GM12878 (cell line): ENCODE results near the gene AKNA. TPM values are rescaled to one million over a fixed set of nuclear protein-coding genes. Genes with fewer than 3 reads are reported as not detected.

Source experiments
- CREB1 ChIP-seq: IDR thresholded peaks from 2 replicates; pipeline ENCODE4 v1.6.1; 2012; ENCODE audit warnings: low read depth, mild to moderate bottlenecking, inconsistent platforms
- HDAC6 ChIP-seq: fragments of 200-600 bp; sonication (generic); IDR thresholded peaks from one replicate; pipeline ENCODE4 v1.8.0; 2017; ENCODE audit warnings: antibody characterized with exemption; ENCODE audit not compliant: unreplicated experiment
- JUND ChIP-seq: IDR thresholded peaks from 2 replicates; pipeline ENCODE4 v1.6.1; 2012; ENCODE audit warnings: low read depth, mild to moderate bottlenecking, low read length, improper control_type of control experiment, moderate library complexity
- KAT2A ChIP-seq: conservative IDR thresholded peaks from 2 replicates; pipeline ENCODE4 v1.6.1; 2011; ENCODE audit warnings: low read depth, low read length; ENCODE audit not compliant: control insufficient read depth
- MEF2A ChIP-seq: IDR thresholded peaks from 2 replicates; pipeline ENCODE4 v1.6.1; 2011; ENCODE audit warnings: low read depth, mild to moderate bottlenecking, low read length, moderate library complexity; ENCODE audit not compliant: insufficient read depth
- MTA2 ChIP-seq: fragments of 450-650 bp; IDR thresholded peaks from 2 replicates; pipeline ENCODE4 v1.6.1; 2016; ENCODE audit warnings: low read depth, mild to moderate bottlenecking, moderate library complexity
- MXI1 ChIP-seq: fragments of 150-350 bp; IDR thresholded peaks from 2 replicates; pipeline ENCODE4 v1.6.1; 2011; ENCODE audit warnings: low read depth, mild to moderate bottlenecking, inconsistent platforms, low read length, improper control_type of control experiment
- NFYB ChIP-seq: IDR thresholded peaks from 2 replicates; pipeline ENCODE4 v1.6.1; 2011; ENCODE audit warnings: low read depth, mild to moderate bottlenecking, low read length, improper control_type of control experiment, moderate library complexity; ENCODE audit not compliant: insufficient read depth
- POLR2A ChIP-seq: IDR thresholded peaks from 2 replicates; pipeline ENCODE4 v1.6.1; 2011; ENCODE audit warnings: low read depth, mild to moderate bottlenecking, low read length
- RB1 ChIP-seq: fragments of 450-650 bp; formaldehyde crosslinking; IDR thresholded peaks from 2 replicates; pipeline ENCODE4 v1.6.1; 2017; ENCODE audit warnings: mild to moderate bottlenecking, borderline replicate concordance
- RBBP5 ChIP-seq: fragments of 200-600 bp; sonication (generic); conservative IDR thresholded peaks from 2 replicates; pipeline ENCODE4 v1.6.1; 2016
- SMC3 ChIP-seq: IDR thresholded peaks from 2 replicates; pipeline ENCODE4 v1.6.1; 2011; ENCODE audit warnings: low read length, improper control_type of control experiment, borderline replicate concordance
- ZZZ3 ChIP-seq: IDR thresholded peaks from 2 replicates; pipeline ENCODE4 v1.6.1; 2011; ENCODE audit warnings: low read depth; ENCODE audit not compliant: control insufficient read depth, insufficient read length
- polyA plus RNA-seq, 11 experiments: library from polyadenylated mRNA; depleted of rRNA in 4 of 11; unstranded in 6 of 11; stranded (reverse) in 5 of 11; fragments of >200 nt; fragmentation: Nextera tagmentation in 4 of 11; fragmentation: Illumina TruSeq in 1 of 11; extraction: Ambion mirVana in 4 of 11; extraction: Trizol in 1 of 11; gene quantifications; 1 replicate in 1 of 11; 2 replicates in 10 of 11; pipeline versions ENCODE4 v1.2.1 to v1.2.3, GENCODE V29; 2011 to 2016; ENCODE audit warnings: inconsistent platforms in 2 of 11, missing spikeins in 2 of 11, low read depth in 1 of 11
- total RNA-seq, 4 experiments: library from RNA; depleted of rRNA in 3 of 4; stranded (reverse); fragments of >200 nt in 3 of 4; fragmentation: Illumina TruSeq in 1 of 4; extraction: Trizol in 1 of 4; gene quantifications; 2 replicates each; pipeline versions ENCODE4 v1.2.1 to v1.2.3, GENCODE V29; 2013 to 2021
- TF ChIP-seq, protein P1 (sequence below): fragments of 450-650 bp; IDR thresholded peaks from 2 replicates; pipeline ENCODE4 v1.6.1; 2016; ENCODE audit warnings: mild to moderate bottlenecking, moderate library complexity, borderline replicate concordance
- TF ChIP-seq, protein P2 (sequence below): fragments of 450-650 bp; IDR thresholded peaks from 2 replicates; pipeline ENCODE4 v1.6.1; 2017; ENCODE audit warnings: mild to moderate bottlenecking, low read depth, inconsistent platforms; ENCODE audit not compliant: poor library complexity, severe bottlenecking
- TF ChIP-seq, protein P3 (sequence below): fragments of 450-650 bp; formaldehyde crosslinking; IDR thresholded peaks from 2 replicates; pipeline ENCODE4 v1.5.0; 2022; ENCODE audit warnings: mild to moderate bottlenecking, missing genetic modification characterization
- TF ChIP-seq, protein P4 (sequence below): IDR thresholded peaks from 2 replicates; pipeline ENCODE4 v1.6.1; 2011; ENCODE audit warnings: low read depth, mild to moderate bottlenecking, low read length, moderate library complexity, borderline replicate concordance; ENCODE audit errors: extremely low read depth
- TF ChIP-seq, protein P5 (sequence below): fragments of 450-650 bp; IDR thresholded peaks from 2 replicates; pipeline ENCODE4 v1.6.1; 2017; ENCODE audit warnings: mild to moderate bottlenecking

AKNA gene
- total and polyA plus RNA-seq, 10 of the 15 experiments (the other 5 are each of a cell fraction or from before 2014, with no cell fraction given): 1.6 to 132 (median 35.3) TPM

DNA sequence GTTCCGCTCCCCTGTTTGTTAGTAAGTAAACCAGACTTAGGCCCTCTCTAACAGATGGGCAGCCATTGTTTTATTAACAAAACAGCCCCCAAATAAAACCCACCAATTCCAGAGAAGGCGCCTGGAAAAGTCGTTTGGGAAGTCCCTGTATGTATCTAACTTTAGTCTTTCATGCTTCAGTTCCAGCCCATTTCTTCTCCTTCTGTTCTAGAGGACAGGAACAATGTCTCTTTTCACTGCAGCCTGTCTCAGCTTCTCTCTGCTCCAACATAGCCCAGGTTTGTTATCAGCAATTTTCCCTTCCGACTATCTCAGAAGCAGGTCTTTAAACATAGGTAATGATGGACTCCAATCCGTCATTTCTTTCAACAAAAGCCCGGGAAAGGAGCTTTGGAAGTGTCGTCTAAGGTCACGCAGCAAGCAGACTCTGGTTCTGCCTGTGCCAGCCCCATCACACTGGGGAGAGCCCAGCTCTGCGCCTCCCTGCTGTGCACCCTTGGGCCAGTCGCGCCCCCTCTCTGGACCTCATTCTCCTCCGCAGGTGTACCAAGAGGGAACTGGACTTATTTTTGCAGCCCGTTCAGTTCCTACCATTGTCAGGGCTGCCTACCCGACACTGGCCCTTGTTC, 9.6 kb upstream of the AKNA start (continued):
- TF ChIP-seq, protein P1, sequence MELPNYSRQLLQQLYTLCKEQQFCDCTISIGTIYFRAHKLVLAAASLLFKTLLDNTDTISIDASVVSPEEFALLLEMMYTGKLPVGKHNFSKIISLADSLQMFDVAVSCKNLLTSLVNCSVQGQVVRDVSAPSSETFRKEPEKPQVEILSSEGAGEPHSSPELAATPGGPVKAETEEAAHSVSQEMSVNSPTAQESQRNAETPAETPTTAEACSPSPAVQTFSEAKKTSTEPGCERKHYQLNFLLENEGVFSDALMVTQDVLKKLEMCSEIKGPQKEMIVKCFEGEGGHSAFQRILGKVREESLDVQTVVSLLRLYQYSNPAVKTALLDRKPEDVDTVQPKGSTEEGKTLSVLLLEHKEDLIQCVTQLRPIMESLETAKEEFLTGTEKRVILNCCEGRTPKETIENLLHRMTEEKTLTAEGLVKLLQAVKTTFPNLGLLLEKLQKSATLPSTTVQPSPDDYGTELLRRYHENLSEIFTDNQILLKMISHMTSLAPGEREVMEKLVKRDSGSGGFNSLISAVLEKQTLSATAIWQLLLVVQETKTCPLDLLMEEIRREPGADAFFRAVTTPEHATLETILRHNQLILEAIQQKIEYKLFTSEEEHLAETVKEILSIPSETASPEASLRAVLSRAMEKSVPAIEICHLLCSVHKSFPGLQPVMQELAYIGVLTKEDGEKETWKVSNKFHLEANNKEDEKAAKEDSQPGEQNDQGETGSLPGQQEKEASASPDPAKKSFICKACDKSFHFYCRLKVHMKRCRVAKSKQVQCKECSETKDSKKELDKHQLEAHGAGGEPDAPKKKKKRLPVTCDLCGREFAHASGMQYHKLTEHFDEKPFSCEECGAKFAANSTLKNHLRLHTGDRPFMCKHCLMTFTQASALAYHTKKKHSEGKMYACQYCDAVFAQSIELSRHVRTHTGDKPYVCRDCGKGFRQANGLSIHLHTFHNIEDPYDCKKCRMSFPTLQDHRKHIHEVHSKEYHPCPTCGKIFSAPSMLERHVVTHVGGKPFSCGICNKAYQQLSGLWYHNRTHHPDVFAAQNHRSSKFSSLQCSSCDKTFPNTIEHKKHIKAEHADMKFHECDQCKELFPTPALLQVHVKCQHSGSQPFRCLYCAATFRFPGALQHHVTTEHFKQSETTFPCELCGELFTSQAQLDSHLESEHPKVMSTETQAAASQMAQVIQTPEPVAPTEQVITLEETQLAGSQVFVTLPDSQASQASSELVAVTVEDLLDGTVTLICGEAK: no peak
- TF ChIP-seq JUND: no peak
- no peak for TF ChIP-seq RBBP5
- no peak for TF ChIP-seq CREB1
- TF ChIP-seq SMC3: 0 out of 2 replicates have a peak, but pooled peaks have one; percentile 23
- TF ChIP-seq, protein P2, sequence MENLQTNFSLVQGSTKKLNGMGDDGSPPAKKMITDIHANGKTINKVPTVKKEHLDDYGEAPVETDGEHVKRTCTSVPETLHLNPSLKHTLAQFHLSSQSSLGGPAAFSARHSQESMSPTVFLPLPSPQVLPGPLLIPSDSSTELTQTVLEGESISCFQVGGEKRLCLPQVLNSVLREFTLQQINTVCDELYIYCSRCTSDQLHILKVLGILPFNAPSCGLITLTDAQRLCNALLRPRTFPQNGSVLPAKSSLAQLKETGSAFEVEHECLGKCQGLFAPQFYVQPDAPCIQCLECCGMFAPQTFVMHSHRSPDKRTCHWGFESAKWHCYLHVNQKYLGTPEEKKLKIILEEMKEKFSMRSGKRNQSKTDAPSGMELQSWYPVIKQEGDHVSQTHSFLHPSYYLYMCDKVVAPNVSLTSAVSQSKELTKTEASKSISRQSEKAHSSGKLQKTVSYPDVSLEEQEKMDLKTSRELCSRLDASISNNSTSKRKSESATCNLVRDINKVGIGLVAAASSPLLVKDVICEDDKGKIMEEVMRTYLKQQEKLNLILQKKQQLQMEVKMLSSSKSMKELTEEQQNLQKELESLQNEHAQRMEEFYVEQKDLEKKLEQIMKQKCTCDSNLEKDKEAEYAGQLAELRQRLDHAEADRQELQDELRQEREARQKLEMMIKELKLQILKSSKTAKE: no peak
- TF ChIP-seq, protein P3, sequence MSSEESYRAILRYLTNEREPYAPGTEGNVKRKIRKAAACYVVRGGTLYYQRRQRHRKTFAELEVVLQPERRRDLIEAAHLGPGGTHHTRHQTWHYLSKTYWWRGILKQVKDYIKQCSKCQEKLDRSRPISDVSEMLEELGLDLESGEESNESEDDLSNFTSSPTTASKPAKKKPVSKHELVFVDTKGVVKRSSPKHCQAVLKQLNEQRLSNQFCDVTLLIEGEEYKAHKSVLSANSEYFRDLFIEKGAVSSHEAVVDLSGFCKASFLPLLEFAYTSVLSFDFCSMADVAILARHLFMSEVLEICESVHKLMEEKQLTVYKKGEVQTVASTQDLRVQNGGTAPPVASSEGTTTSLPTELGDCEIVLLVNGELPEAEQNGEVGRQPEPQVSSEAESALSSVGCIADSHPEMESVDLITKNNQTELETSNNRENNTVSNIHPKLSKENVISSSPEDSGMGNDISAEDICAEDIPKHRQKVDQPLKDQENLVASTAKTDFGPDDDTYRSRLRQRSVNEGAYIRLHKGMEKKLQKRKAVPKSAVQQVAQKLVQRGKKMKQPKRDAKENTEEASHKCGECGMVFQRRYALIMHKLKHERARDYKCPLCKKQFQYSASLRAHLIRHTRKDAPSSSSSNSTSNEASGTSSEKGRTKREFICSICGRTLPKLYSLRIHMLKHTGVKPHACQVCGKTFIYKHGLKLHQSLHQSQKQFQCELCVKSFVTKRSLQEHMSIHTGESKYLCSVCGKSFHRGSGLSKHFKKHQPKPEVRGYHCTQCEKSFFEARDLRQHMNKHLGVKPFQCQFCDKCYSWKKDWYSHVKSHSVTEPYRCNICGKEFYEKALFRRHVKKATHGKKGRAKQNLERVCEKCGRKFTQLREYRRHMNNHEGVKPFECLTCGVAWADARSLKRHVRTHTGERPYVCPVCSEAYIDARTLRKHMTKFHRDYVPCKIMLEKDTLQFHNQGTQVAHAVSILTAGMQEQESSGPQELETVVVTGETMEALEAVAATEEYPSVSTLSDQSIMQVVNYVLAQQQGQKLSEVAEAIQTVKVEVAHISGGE (CRISPR knock-in tag): no peak
- TF ChIP-seq MEF2A: no peak
- peak; percentile 14; the same call in 1 of the 2 replicates for TF ChIP-seq RB1
- no peak for TF ChIP-seq KAT2A
- TF ChIP-seq, protein P4, sequence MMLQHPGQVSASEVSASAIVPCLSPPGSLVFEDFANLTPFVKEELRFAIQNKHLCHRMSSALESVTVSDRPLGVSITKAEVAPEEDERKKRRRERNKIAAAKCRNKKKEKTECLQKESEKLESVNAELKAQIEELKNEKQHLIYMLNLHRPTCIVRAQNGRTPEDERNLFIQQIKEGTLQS: no peak
- TF ChIP-seq ZZZ3: no peak
- TF ChIP-seq MXI1: peak; percentile 27
- no peak for TF ChIP-seq HDAC6
- TF ChIP-seq NFYB: no peak
- TF ChIP-seq, protein P5, sequence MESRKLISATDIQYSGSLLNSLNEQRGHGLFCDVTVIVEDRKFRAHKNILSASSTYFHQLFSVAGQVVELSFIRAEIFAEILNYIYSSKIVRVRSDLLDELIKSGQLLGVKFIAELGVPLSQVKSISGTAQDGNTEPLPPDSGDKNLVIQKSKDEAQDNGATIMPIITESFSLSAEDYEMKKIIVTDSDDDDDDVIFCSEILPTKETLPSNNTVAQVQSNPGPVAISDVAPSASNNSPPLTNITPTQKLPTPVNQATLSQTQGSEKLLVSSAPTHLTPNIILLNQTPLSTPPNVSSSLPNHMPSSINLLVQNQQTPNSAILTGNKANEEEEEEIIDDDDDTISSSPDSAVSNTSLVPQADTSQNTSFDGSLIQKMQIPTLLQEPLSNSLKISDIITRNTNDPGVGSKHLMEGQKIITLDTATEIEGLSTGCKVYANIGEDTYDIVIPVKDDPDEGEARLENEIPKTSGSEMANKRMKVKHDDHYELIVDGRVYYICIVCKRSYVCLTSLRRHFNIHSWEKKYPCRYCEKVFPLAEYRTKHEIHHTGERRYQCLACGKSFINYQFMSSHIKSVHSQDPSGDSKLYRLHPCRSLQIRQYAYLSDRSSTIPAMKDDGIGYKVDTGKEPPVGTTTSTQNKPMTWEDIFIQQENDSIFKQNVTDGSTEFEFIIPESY: no peak
- no peak; the same call in 1 of the 2 replicates for TF ChIP-seq POLR2A
- no peak for TF ChIP-seq MTA2
